Measurements from ENCODE around the gene PCYOX1L.

DNA sequence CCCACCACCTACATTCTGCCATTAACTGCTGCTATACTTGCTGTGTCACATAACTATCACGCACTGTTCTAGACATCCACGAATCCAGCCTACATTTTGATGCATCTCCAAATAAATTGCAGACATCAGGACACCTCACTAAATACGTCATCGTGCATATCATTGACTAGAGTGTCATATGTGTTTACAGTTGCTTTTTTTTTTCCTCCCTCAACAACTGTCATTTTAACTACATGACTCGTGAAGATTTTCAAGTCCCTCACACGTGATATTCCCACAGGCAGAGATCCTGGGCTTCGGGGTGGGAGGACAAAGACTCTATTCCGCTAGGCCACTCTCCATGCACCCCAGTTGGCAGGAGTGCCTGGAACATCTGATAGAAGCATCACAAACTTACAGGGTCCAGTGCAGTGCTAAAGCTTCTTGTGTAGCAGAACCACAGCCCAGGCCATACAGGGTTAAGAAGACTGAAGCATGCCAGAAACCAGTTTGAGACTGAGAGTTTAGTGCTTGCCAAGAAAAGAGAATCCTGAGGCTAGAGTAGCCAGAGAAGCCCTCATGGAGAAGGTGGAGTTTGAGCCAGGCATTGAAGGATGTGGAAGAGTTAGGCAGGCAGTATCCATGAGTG, 1.1 kb downstream of the PCYOX1L start:
- TF ChIP-seq, protein P1, sequence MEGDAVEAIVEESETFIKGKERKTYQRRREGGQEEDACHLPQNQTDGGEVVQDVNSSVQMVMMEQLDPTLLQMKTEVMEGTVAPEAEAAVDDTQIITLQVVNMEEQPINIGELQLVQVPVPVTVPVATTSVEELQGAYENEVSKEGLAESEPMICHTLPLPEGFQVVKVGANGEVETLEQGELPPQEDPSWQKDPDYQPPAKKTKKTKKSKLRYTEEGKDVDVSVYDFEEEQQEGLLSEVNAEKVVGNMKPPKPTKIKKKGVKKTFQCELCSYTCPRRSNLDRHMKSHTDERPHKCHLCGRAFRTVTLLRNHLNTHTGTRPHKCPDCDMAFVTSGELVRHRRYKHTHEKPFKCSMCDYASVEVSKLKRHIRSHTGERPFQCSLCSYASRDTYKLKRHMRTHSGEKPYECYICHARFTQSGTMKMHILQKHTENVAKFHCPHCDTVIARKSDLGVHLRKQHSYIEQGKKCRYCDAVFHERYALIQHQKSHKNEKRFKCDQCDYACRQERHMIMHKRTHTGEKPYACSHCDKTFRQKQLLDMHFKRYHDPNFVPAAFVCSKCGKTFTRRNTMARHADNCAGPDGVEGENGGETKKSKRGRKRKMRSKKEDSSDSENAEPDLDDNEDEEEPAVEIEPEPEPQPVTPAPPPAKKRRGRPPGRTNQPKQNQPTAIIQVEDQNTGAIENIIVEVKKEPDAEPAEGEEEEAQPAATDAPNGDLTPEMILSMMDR (IDR thresholded peaks at IDR 0.05) = no peak
- TF ChIP-seq POLR2A (IDR thresholded peaks at IDR 0.05) = no peak

Data from esophagus squamous epithelium (tissue), 4 donors.